ENCODE results near the gene COP1. TPM values are rescaled to one million over a fixed set of nuclear protein-coding genes. Genes with fewer than 3 reads are reported as not detected.

COP1 gene
- total and polyA plus RNA-seq, 10 of the 15 experiments (the other 5 are each of a cell fraction or from before 2014, with no cell fraction given), result 17.7 to 49.9 (median 38.7) TPM

DNA sequence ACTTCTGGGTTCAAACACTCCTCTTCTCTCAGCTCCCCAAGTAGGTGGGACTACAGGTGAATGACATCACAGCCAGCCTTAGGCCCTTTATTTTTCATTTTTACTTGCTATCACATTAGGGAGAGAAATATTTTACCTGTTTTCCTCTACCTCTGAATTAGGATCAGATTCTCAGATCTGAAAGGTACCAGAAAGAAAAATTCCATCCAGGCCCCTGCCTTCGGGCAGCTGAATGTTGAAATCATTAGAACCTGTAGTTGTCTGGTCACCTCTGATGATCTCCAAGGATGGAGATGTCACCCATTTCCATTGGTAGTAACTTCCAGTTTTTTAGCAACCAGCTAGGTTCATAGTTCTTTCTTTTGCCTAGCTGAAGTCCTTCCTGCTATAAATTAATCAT lies 288.1 kb downstream of the COP1 start:
- POLR2A ChIA-PET, result no interaction called here
- FAIRE-seq (no peak), DNase-seq (ENCODE audit: low read depth, low spot score) (no peak), ATAC-seq (no peak)
- CTCF ChIA-PET, result no interaction called here
- H3K4me1 ChIP-seq (ENCODE audit: control insufficient read depth, insufficient read depth, low read length), result no peaks in the 10 kb centered on the region
- WGBS (ENCODE audit: insufficient coverage, insufficient replicate concordance, low lambda C conversion rate, missing lambda C conversion rate), result 100% methylated on average over 1 of the region's 1 CpG
- intact Hi-C loops (cut with micrococcal nuclease; ENCODE audit: unreplicated experiment), result no loop called here
- no peaks in the 10 kb centered on the region for H3K79me2 ChIP-seq (ENCODE audit: control insufficient read depth, insufficient read depth, low read length)
- no peaks in the 10 kb centered on the region for H3K9me3 ChIP-seq (replicated peaks; ENCODE audit: control insufficient read depth, insufficient read depth, low read length)
- no peak overlapping the region for H2AFZ ChIP-seq (ENCODE audit: control insufficient read depth, low read depth, low read length)
- in situ Hi-C loops (cut with MboI), result no loop called here
- no peak overlapping the region for H3K9ac ChIP-seq (ENCODE audit: control insufficient read depth, insufficient read depth, low read length)
- H3K27ac ChIP-seq (ENCODE audit: control insufficient read depth, insufficient read depth), result no peak overlapping the region
- TF ChIP-seq ZSCAN29 (IDR thresholded peaks at IDR 0.05), result no peak
- TF ChIP-seq SMAD1 (IDR thresholded peaks at IDR 0.05; ENCODE audit: low read depth, partially characterized antibody), result no peak
- TF ChIP-seq SMC3 (IDR thresholded peaks at IDR 0.05; ENCODE audit: borderline replicate concordance, low read length), result no peak
- TF ChIP-seq, protein P1, sequence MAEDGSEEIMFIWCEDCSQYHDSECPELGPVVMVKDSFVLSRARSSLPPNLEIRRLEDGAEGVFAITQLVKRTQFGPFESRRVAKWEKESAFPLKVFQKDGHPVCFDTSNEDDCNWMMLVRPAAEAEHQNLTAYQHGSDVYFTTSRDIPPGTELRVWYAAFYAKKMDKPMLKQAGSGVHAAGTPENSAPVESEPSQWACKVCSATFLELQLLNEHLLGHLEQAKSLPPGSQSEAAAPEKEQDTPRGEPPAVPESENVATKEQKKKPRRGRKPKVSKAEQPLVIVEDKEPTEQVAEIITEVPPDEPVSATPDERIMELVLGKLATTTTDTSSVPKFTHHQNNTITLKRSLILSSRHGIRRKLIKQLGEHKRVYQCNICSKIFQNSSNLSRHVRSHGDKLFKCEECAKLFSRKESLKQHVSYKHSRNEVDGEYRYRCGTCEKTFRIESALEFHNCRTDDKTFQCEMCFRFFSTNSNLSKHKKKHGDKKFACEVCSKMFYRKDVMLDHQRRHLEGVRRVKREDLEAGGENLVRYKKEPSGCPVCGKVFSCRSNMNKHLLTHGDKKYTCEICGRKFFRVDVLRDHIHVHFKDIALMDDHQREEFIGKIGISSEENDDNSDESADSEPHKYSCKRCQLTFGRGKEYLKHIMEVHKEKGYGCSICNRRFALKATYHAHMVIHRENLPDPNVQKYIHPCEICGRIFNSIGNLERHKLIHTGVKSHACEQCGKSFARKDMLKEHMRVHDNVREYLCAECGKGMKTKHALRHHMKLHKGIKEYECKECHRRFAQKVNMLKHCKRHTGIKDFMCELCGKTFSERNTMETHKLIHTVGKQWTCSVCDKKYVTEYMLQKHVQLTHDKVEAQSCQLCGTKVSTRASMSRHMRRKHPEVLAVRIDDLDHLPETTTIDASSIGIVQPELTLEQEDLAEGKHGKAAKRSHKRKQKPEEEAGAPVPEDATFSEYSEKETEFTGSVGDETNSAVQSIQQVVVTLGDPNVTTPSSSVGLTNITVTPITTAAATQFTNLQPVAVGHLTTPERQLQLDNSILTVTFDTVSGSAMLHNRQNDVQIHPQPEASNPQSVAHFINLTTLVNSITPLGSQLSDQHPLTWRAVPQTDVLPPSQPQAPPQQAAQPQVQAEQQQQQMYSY (CRISPR knock-in tag; IDR thresholded peaks at IDR 0.05), result no peak
- TF ChIP-seq TCF12 (IDR thresholded peaks at IDR 0.05; ENCODE audit: low read depth, low read length), result no peak
- TF ChIP-seq RFX5 (IDR thresholded peaks at IDR 0.05; ENCODE audit: low read depth, low read length), result no peak
- TF ChIP-seq FOS (IDR thresholded peaks at IDR 0.05; ENCODE audit: borderline replicate concordance, extremely low read depth, insufficient read length), result no peak
- no peaks in the 10 kb centered on the region for H3K27me3 ChIP-seq (replicated peaks in 1 of 2; ENCODE audit: control insufficient read depth in 2 of 2, insufficient read depth in 2 of 2, low read length in 1 of 2)
- no peaks in the 10 kb centered on the region for H4K20me1 ChIP-seq (ENCODE audit: control insufficient read depth, insufficient read depth)
- BruUV-seq (replicated peaks), result no TSS peak
- no peak overlapping the region for H3K4me2 ChIP-seq (ENCODE audit: control insufficient read depth, insufficient read depth)
- SMC1A ChIA-PET (ENCODE audit: uncharacterized antibody, unreplicated experiment), result interaction anchor here (1.2 to 1.4 kb wide), 2 partner anchors 9 to 15 kb away, joined by 3 to 4 read pairs; no protein-coding TSS in a partner anchor
- RAD21 ChIA-PET (ENCODE audit: unreplicated experiment), result no interaction called here
- H3K4me3 ChIP-seq, result no peak overlapping the region
- H3K36me3 ChIP-seq (ENCODE audit: control insufficient read depth in 2 of 2, insufficient read depth in 2 of 2, low read length in 1 of 2), result no peaks in the 10 kb centered on the region
